ENCODE measurements around the gene RSU1. TPM values are rescaled to one million over a fixed set of nuclear protein-coding genes. Genes with fewer than 3 reads are reported as not detected.

The RSU1 gene
- total and polyA plus RNA-seq, 2 donors (not counting 1 experiment from before 2014, with no cell fraction given), result 46.9 to 252 TPM

DNA sequence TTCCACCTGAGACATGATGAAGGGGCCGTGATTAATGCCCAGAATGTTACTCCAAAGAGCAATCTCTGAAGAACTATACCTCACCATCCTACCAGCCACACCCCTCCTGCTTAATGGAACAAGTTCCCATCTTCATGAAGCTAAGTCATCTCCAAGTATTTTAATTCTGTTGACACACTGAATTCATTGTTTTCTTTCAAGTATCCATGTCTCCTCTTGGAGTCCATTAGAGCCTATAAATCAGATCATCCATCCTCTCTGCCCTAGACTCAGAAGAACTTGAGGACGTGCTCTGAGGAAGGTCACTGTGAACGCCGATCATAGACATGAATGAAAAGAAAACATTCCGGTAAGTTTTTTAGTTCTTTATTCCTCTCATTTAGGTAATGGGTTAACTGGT is 126.8 kb downstream of the RSU1 start:
- H3K79me2 ChIP-seq (ENCODE audit: control insufficient read depth, insufficient read depth, low read length), result no peaks in the 10 kb centered on the region
- H3K9me3 ChIP-seq (ENCODE audit: control insufficient read depth, insufficient read depth, low read depth, low read length), result no peaks in the 10 kb centered on the region
- H3K27me3 ChIP-seq (ENCODE audit: control insufficient read depth, insufficient read depth, low read length), result no peaks in the 10 kb centered on the region
- no peak for DNase-seq (ENCODE audit: low read depth in 2 of 2)
- H3K36me3 ChIP-seq (ENCODE audit: control insufficient read depth, insufficient read depth, low read length), result no peaks in the 10 kb centered on the region
- H3K9ac ChIP-seq (ENCODE audit: insufficient read depth, low read length), result no peak overlapping the region
- no peak for TF ChIP-seq EZH2 (IDR thresholded peaks at IDR 0.05; ENCODE audit: low read length, missing control alignments)
- TF ChIP-seq, protein P1, sequence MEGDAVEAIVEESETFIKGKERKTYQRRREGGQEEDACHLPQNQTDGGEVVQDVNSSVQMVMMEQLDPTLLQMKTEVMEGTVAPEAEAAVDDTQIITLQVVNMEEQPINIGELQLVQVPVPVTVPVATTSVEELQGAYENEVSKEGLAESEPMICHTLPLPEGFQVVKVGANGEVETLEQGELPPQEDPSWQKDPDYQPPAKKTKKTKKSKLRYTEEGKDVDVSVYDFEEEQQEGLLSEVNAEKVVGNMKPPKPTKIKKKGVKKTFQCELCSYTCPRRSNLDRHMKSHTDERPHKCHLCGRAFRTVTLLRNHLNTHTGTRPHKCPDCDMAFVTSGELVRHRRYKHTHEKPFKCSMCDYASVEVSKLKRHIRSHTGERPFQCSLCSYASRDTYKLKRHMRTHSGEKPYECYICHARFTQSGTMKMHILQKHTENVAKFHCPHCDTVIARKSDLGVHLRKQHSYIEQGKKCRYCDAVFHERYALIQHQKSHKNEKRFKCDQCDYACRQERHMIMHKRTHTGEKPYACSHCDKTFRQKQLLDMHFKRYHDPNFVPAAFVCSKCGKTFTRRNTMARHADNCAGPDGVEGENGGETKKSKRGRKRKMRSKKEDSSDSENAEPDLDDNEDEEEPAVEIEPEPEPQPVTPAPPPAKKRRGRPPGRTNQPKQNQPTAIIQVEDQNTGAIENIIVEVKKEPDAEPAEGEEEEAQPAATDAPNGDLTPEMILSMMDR (conservative IDR thresholded peaks at IDR 0.05 in 1 of 2, IDR thresholded peaks at IDR 0.05 in 1 of 2; ENCODE audit: low read depth in 1 of 2, low read length in 2 of 2), result no peak
- H2AFZ ChIP-seq (ENCODE audit: low read length), result no peak overlapping the region
- H3K4me1 ChIP-seq (ENCODE audit: control insufficient read depth, extremely low read depth, insufficient read depth, low read length), result no peaks in the 10 kb centered on the region
- no peak overlapping the region for H3K27ac ChIP-seq (ENCODE audit: insufficient read depth, low read length)
- H4K20me1 ChIP-seq (ENCODE audit: control insufficient read depth, extremely low read depth, insufficient read depth, low read length), result no peaks in the 10 kb centered on the region
- H3K4me3 ChIP-seq (replicated peaks in 1 of 4; ENCODE audit: control extremely low read depth in 1 of 4, insufficient read depth in 1 of 4, low read depth in 3 of 4, low read length in 4 of 4), result no peak overlapping the region
- H3K4me2 ChIP-seq (ENCODE audit: extremely low read depth, insufficient read depth, low read length), result no peak overlapping the region

DNA sequence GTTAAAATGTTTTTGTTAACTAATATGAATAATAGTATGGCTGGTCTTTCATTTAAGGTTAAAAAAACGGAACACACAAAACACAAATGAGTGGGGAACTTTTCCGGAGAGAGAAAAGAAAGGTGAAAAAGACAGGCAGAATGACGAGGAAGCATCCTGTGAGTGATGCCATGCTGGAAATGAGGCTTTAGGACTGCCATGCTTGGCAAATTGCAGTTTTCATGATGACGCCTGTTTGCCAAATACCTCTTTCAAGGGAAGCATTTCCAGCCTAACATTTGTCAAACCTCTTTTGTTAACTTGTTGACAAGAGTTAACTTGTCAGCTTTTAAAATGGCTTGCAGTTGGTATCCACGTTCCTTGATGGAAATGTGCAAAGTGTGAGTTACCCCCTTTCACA is 127.5 kb downstream of the RSU1 start:
- Histone ChIP-seq H3K9me3 (ENCODE audit: control insufficient read depth, insufficient read depth, low read depth, low read length) (no peaks in the 10 kb centered on the region), H3K9ac (ENCODE audit: insufficient read depth, low read length) (no peak overlapping the region), H3K4me1 (ENCODE audit: control insufficient read depth, extremely low read depth, insufficient read depth, low read length) (no peaks in the 10 kb centered on the region), H3K4me3 (replicated peaks in 1 of 4; ENCODE audit: control extremely low read depth in 1 of 4, insufficient read depth in 1 of 4, low read depth in 3 of 4, low read length in 4 of 4) (no peak overlapping the region), H3K27me3 (ENCODE audit: control insufficient read depth, insufficient read depth, low read length) (no peaks in the 10 kb centered on the region), H3K79me2 (ENCODE audit: control insufficient read depth, insufficient read depth, low read length) (no peaks in the 10 kb centered on the region), H2AFZ (ENCODE audit: low read length) (no peak overlapping the region), H3K36me3 (ENCODE audit: control insufficient read depth, insufficient read depth, low read length) (no peaks in the 10 kb centered on the region), H4K20me1 (ENCODE audit: control insufficient read depth, extremely low read depth, insufficient read depth, low read length) (no peaks in the 10 kb centered on the region), H3K4me2 (ENCODE audit: extremely low read depth, insufficient read depth, low read length) (no peak overlapping the region), H3K27ac (ENCODE audit: insufficient read depth, low read length) (no peak overlapping the region)
- TF ChIP-seq, protein P1 (conservative IDR thresholded peaks at IDR 0.05 in 1 of 2, IDR thresholded peaks at IDR 0.05 in 1 of 2; ENCODE audit: low read depth in 1 of 2, low read length in 2 of 2), result no peak
- no peak for TF ChIP-seq EZH2 (IDR thresholded peaks at IDR 0.05; ENCODE audit: low read length, missing control alignments)
- no peak for DNase-seq (ENCODE audit: low read depth in 2 of 2)

DNA sequence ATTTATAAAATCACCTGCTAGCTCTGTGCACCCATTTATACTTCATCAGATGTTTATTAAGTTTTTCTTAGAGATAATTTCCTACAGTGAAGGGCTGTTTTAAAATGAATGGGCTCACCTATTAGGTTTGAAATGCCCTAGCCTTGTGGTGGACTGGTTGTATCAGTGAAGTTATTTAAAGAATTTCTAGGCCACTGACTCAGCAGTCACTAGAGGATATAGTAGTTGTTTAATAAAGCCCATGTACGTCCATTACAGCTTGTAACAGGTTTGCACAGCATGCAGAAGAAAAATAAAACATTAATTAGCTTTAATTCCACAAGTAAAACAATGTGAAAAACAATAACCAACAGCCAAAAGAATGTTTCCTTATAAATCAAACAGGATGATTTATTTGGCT is 128.0 kb downstream of the RSU1 start:
- H2AFZ ChIP-seq (ENCODE audit: low read length), result no peak overlapping the region
- no peak overlapping the region for H3K9ac ChIP-seq (ENCODE audit: insufficient read depth, low read length)
- no peak overlapping the region for H3K4me2 ChIP-seq (ENCODE audit: extremely low read depth, insufficient read depth, low read length)
- no peaks in the 10 kb centered on the region for H3K9me3 ChIP-seq (ENCODE audit: control insufficient read depth, insufficient read depth, low read depth, low read length)
- H4K20me1 ChIP-seq (ENCODE audit: control insufficient read depth, extremely low read depth, insufficient read depth, low read length), result no peaks in the 10 kb centered on the region
- H3K27ac ChIP-seq (ENCODE audit: insufficient read depth, low read length), result no peak overlapping the region
- peak in 1 of 2 donors; percentile 33 for DNase-seq (ENCODE audit: low read depth in 2 of 2)
- no peaks in the 10 kb centered on the region for H3K4me1 ChIP-seq (ENCODE audit: control insufficient read depth, extremely low read depth, insufficient read depth, low read length)
- no peak overlapping the region for H3K4me3 ChIP-seq (replicated peaks in 1 of 4; ENCODE audit: control extremely low read depth in 1 of 4, insufficient read depth in 1 of 4, low read depth in 3 of 4, low read length in 4 of 4)
- TF ChIP-seq, protein P1 (conservative IDR thresholded peaks at IDR 0.05 in 1 of 2, IDR thresholded peaks at IDR 0.05 in 1 of 2; ENCODE audit: low read depth in 1 of 2, low read length in 2 of 2), result no peak
- TF ChIP-seq EZH2 (IDR thresholded peaks at IDR 0.05; ENCODE audit: low read length, missing control alignments), result no peak
- no peaks in the 10 kb centered on the region for H3K36me3 ChIP-seq (ENCODE audit: control insufficient read depth, insufficient read depth, low read length)
- no peaks in the 10 kb centered on the region for H3K27me3 ChIP-seq (ENCODE audit: control insufficient read depth, insufficient read depth, low read length)
- H3K79me2 ChIP-seq (ENCODE audit: control insufficient read depth, insufficient read depth, low read length), result no peaks in the 10 kb centered on the region
